Measurements from ENCODE around the gene PLA2G2C. TPM values are rescaled to one million over a fixed set of nuclear protein-coding genes. Genes with fewer than 3 reads are reported as not detected.
A peak's percentile ranks its signal among the peaks of the same experiment; 100 is the strongest.

PLA2G2C gene
- total and polyA plus RNA-seq, 2 of the 13 experiments (the other 11 are each of a cell fraction or from before 2014, with no cell fraction given) = not detected

- TF ChIP-seq, protein P1, sequence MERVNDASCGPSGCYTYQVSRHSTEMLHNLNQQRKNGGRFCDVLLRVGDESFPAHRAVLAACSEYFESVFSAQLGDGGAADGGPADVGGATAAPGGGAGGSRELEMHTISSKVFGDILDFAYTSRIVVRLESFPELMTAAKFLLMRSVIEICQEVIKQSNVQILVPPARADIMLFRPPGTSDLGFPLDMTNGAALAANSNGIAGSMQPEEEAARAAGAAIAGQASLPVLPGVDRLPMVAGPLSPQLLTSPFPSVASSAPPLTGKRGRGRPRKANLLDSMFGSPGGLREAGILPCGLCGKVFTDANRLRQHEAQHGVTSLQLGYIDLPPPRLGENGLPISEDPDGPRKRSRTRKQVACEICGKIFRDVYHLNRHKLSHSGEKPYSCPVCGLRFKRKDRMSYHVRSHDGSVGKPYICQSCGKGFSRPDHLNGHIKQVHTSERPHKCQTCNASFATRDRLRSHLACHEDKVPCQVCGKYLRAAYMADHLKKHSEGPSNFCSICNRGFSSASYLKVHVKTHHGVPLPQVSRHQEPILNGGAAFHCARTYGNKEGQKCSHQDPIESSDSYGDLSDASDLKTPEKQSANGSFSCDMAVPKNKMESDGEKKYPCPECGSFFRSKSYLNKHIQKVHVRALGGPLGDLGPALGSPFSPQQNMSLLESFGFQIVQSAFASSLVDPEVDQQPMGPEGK (CRISPR knock-in tag; IDR thresholded peaks at IDR 0.05) = peak; percentile 82
- no peak for TF ChIP-seq ZNF232 (CRISPR knock-in tag; IDR thresholded peaks at IDR 0.05; ENCODE audit: borderline replicate concordance)
- no peak for TF ChIP-seq TSC22D2 (CRISPR knock-in tag; IDR thresholded peaks at IDR 0.05; ENCODE audit: borderline replicate concordance)
- TF ChIP-seq ZBTB14 (CRISPR knock-in tag; IDR thresholded peaks at IDR 0.05) = no peak
- TF ChIP-seq FOXK1 (CRISPR knock-in tag; IDR thresholded peaks at IDR 0.05; ENCODE audit: borderline replicate concordance, low read depth) = no peak
- TF ChIP-seq E2F2 (CRISPR knock-in tag; IDR thresholded peaks at IDR 0.05; ENCODE audit: borderline replicate concordance) = no peak
- no peak for TF ChIP-seq CBX5 (CRISPR knock-in tag; IDR thresholded peaks at IDR 0.05; ENCODE audit: borderline replicate concordance)
- no peak for TF ChIP-seq SIX1 (CRISPR knock-in tag; IDR thresholded peaks at IDR 0.05; ENCODE audit: borderline replicate concordance)
- TF ChIP-seq HNRNPH1 (optimal IDR thresholded peaks at IDR 0.05; ENCODE audit: low read depth, low read length) = no peak
- TF ChIP-seq ZNF549 (CRISPR knock-in tag; IDR thresholded peaks at IDR 0.05) = no peak
- TF ChIP-seq PITX1 (CRISPR knock-in tag; IDR thresholded peaks at IDR 0.05) = peak; percentile 29; the same call in 1 of the 2 replicates
- no peak for TF ChIP-seq TRIM24 (CRISPR knock-in tag; IDR thresholded peaks at IDR 0.05)
- no peak for TF ChIP-seq YEATS4 (CRISPR knock-in tag; IDR thresholded peaks at IDR 0.05; ENCODE audit: borderline replicate concordance)
- TF ChIP-seq ZNF619 (CRISPR knock-in tag; IDR thresholded peaks at IDR 0.05) = no peak
- TF ChIP-seq ZNF513 (CRISPR knock-in tag; conservative IDR thresholded peaks at IDR 0.05) = no peak
- TF ChIP-seq TFDP2 (CRISPR knock-in tag; IDR thresholded peaks at IDR 0.05) = no peak
- TF ChIP-seq MAFF (IDR thresholded peaks at IDR 0.05; ENCODE audit: low read depth, low read length) = no peak
- TF ChIP-seq ZC3H4 (CRISPR knock-in tag; IDR thresholded peaks at IDR 0.05; ENCODE audit: borderline replicate concordance) = no peak
- no peak for TF ChIP-seq CEBPB (IDR thresholded peaks at IDR 0.05; ENCODE audit: borderline replicate concordance, low read depth, low read length)
- TF ChIP-seq IRF2 (CRISPR knock-in tag; IDR thresholded peaks at IDR 0.05) = peak; percentile 62
- no peak for TF ChIP-seq ZNF589 (CRISPR knock-in tag; conservative IDR thresholded peaks at IDR 0.05)
- TF ChIP-seq ZNF891 (CRISPR knock-in tag; IDR thresholded peaks at IDR 0.05) = no peak
- TF ChIP-seq BRD4 (CRISPR knock-in tag; IDR thresholded peaks at IDR 0.05) = no peak
- TF ChIP-seq AHR (CRISPR knock-in tag; IDR thresholded peaks at IDR 0.05) = no peak
Measured at GRCh38 chr1:20151906-20152598, 34.3 kb downstream of the PLA2G2C start (continued).

Measured in HepG2 (cell line).